Stimulated activated CD4-positive, alpha-beta T cell treated with anti-CD3 and anti-CD28 coated beads, TNF-alpha, amount 100 ng/mL, for 48 hours (primary cell): ENCODE results near the gene NTM.

Experiments
- DNase-seq, 3 donors: peaks; one replicate each; pipeline ENCODE4 v3.0.0-alpha.2; 2020; ENCODE audit warnings: low read depth in 3 of 3

Gene NTM

DNA sequence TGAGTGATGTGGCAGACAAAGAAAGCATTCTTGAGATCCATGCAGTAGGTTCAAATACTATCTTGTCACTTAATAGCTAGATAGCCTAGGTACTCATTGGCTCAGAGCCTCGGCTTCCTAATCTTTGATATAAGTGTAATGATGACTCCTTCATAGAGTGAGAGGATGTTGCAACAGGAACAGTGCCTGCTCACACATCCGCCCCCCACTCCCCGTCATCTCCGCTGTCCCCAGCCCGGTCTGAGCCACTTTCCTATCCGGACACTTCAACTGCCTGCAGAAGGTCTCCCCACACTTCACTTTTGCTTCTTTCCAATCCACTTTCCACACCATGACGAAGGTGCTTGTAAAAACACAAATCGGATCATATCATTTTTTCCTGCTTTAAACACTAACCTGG is 128.8 kb downstream of the NTM start:
- no peak for DNase-seq

DNA sequence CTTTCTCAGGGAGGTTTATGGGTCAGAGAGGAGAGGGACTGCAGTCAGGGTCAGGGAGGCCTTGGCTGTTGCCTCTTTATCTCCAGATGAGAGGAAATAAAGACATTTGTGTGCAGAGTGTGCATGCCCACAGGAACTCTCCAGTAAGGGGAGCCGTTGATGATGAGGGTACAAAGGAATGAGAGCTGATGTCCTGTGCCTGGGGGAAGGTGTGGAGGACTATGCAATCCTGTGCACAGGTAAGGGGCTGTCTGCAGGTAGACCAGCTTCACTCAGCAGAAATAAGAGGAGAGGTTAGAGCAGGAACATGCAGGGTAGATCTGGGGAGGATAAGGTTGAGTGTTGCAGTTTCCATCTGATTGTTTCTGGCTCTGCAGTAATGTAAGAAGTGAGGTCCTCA is 132.6 kb downstream of the NTM start:
- DNase-seq = no peak

DNA sequence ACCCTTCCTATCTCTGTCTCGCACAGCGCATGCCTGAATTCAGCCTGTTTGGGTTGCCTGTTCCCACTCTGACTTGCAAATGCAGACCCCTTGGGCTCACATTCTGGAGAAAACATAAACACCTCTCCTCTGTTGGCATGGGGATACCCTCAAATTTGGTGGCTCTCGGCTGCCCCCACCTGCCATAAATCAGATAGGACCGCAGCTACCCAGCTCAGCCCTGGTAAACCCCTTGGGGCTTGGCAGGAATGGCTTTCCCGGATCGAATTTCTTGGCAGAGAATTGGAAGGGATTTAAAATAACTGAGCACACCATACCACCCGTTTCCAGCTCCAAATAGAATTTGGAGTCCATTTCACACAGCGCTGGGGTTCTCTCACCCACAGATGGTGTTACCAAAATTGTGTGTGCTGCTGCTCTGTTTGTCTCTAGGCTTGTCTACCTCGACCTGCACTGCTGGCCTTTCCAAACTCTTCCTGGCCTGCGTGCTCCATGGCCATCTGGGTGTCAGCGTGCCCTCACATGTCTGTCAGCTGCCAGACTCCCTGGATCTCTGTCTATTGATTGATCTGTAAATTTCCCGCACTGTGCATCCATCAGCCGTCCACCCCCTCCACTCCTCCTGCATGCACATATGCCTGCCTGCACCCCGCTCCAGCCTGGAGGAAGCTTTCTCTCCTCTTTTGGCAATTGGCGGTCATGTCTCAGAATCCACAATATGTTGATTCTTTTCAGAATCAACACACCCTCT is 134.0 kb downstream of the NTM start:
- no peak for DNase-seq

DNA sequence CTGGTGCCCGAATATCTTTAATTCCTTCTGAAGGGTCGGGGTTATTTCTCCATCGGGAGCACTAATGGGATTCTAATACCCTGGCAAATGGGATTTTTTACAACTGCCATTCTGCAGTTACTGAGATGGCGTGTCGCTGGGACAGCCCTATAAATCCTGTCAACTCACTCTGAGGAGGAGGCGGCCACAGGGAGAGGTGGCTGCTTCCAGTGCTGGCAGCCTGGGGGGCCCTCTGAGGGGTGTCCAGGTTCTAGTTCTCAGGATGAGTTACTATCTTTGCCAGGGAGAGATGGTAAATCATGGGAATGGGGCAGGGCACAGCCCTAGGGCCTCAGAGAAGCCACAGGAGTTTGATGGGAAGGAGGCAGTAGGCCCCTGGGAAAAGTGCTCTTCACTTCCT is 135.9 kb downstream of the NTM start:
- no peak for DNase-seq

DNA sequence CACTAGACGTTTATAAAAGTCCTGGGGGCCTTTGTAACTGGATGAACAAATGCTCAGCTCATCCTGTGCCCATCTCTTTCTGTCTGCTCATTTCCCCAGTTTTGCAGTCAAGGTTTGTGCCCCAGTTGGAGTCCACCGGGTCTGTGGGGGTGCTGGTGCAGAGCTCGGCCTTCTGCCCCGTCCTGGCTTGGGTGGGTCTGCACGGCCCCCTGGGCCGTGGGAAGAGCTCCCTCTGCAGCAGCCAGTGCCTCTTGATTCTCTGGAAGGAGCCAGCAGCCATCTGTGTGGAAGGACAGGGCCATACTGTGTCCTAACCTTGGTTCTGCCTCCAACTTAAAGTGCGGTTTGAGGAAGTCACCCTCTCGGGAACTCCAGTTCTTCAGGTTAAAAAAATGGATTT is 140.2 kb downstream of the NTM start:
- no peak for DNase-seq

DNA sequence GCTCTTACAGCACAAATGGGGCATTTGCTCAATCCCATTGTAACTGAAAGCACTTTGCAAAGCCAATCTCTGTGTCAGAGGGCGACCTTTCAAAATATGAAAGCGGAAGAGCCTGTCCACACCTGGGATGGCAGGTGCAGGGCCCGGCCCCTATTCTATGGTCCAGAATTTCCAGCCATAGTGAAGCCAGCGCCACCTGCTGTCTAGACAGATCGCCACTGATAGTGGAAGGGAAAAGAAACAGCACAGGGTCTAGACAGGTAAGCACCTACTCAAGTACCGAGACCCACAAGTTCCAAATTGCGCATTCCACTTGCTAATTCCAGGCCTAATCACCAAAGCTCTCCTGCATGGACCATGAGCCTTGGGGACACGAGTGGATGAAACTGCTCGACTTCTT is 141.4 kb downstream of the NTM start:
- no peak for DNase-seq

DNA sequence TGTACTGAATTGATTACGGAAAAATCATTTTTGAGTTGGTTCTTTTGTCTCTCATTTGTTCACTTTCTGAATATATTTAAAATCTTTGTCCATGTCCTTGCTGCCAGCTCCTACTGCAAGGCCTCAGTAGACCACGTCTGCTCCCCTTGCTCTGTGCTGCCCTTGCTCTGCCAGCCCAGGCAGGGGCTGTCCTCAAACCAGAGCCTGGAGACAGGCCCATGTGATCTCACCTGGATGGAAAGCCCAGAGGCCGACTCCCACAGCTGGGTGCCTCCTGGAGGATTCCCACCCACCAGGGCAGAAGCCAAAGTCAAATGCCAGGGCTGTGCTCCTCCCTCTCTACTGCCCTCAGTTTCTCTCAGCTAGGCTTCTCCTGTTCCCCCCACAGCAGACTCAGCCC is 141.8 kb downstream of the NTM start:
- DNase-seq = no peak

DNA sequence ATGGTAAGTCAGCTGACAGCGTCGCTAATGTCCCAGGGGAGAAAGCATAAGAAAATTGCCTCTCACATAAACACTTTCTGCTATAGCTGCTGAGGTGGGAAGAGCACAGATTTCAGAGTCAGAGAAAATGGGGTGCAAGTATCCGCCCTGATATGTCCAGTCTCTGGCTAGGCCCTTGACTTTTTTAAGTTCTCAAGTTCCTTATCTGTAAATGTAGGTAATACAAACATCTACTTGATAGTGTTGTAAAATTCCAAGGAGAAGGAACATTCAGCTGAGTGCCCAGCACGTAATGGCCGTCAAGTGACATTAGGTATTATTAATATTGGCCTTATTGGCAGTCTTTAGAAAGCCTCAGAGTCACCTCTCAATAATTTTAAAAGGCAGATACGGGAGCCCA is 143.6 kb downstream of the NTM start:
- DNase-seq = no peak

DNA sequence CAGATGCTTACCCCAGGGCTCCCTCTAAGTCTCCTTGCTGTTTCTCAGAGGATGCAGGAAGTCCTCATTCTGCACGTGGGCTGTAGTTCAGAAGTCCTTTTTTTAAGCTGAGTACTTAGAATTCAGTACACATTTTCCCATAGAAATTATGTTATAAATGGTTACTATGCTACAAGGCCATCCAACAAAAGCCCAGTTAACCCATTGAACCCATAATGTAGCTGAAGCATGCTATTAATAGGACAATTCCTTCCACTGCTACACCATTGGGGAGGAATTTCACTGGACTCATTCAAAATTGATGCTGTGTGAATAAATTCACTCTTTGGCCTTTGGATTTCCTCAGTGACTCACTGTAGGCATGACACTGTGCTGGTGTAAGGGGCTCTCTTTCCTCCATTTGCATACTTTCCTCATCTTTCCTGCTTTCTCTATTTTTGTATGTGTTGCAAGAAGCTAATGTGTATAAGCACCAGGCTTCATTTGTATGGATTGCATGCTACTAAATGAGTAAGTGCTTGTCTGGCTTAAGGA is 148.0 kb downstream of the NTM start:
- no peak for DNase-seq

DNA sequence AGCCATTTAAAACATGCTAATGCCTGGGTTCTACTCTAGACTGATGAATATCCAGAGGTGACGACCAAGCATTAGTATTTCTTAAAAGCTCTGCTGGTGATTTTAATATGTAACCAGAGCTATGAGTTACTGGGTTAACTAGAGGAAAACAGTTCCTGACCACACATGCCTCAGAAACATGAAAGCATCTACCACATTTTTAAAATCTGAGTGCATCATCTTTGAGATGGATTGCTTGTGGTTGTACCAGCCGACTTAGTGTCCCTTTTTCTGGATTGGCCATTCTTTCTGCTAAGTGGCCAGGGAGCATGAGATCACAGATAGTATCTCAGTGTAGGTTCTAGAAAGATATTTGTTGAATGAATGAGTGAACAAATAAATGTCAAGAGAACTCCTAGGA is 152.4 kb downstream of the NTM start:
- DNase-seq = no peak

DNA sequence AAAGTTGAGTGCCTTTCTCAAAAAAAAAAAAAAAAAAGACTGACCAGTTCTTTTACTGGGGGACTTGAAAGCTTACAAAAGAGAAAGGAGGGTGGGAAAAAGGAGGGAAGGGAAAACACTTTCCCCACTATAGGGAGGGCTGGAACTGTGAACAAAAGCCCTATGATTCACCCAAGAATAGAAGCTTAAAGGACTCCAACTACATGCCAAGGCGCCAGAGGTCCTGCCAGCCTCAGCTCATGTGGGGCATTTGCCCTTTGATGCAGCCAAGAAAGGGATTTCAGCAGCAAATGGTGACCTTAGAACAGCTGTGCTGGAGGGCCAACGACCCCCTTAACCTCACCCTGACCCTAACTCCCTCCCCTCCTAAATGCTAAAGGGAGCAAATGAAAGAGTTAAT is 160.0 kb downstream of the NTM start:
- DNase-seq = no peak

DNA sequence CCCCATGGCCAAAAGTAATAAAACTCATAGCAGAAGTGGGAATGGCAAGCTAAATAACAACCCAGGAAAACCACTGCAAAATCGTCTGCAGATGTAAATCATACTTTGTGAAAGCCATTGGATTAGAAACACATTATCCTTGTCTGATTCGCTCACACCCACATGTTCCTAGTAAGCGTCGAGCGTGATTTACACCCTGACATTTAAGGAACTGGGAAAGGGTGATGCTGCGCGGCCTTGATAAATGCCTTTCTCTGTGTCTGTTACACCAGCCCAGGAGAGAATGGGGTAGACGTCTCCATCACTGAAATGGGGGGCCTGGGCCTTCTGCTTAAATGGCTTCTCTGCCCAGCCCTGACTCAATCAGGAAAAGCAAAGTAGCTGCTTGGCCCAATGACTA is 162.7 kb downstream of the NTM start:
- DNase-seq = no peak

DNA sequence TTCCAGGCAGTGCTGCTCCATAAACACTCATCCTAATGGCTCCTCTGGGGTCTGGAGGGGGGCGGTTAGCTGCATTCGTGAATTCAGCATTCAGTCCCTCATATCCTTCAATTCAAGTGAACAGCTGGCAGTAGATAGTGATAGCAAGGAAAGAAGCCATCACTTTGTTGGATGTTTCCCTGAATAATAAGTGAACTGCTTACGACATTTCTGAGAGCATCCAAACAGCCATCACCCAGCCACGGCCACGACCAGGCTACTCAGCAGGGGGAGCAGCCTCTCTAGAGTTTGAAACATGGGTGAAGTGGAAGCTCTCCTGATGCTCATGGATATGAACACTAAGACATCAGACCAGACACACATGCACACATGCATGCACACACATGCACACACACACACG is 163.6 kb downstream of the NTM start:
- DNase-seq = no peak

DNA sequence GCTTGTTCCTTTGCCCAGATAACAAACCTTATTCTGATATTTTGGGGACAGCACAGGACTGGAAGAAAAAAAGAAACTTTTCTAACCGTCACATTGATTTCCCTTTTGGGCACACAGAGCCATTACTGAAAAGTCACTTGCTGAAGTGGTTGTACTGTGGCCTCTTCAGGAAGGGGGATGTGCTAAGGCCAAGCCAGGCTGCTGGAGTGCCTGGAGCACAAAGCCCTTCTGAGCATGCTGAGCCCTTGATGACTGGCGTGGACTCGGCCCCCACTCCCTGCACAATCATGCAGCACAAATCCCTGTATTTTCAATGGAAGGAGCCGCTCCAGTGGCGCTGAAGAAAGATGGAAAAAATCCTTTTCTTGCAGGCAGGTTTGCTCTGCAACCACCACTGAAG is 164.2 kb downstream of the NTM start:
- no peak for DNase-seq

DNA sequence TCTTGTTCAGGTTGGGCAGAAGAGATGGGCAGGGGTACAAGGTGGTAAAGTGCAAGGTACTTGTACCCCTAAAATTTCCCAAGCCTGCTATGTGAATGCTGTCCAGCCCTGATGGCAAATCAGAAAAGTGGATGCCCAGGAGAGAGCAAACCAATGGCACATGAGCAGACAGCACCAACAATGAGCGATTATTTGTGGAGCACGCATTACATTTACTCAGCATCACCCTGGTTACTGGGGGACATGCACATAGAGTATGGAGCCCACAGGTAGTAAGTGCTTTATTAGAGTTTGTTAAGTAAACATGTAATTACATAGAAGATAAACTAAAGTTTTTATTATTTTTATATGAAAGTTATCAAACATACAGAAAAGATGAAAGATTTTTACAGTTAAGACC is 165.7 kb downstream of the NTM start:
- DNase-seq = no peak

DNA sequence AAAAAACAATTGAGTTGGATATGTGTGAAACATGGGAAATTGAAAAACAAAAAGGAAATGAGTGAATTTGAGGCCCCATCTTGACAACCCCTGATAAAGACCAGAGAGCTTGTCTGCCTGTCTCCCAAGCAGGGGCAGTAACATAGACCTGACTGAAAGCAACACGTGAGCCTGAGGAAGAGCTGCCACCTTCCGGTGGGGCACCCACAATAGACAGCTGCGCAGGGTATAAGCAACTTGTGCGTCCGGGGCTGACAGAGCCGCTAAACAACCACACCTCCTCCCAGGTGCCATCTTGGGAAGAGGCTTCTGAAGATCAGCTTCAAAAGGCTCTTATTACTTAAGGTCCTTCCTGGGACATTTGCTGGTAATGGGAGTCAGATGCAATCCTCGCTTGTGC is 166.8 kb downstream of the NTM start:
- no peak for DNase-seq

DNA sequence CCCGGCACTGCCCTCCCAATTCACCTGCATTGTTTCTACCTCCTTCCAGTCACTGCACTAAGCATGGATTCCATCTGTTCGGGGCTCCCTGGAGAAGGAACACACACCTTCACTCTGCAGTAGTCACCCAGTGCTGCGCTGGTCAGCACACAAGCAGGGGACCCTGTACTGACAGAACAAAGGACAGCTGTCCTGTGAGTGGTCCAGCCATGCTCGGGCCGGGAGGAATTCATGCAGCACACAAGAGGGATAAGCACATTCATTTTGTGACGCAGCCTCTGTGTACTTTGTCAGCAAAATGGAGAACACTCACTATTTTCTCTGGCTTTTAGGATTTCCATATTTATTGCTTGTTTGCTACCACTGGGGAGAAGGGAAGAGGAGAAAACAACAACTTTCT is 167.3 kb downstream of the NTM start:
- DNase-seq = no peak

DNA sequence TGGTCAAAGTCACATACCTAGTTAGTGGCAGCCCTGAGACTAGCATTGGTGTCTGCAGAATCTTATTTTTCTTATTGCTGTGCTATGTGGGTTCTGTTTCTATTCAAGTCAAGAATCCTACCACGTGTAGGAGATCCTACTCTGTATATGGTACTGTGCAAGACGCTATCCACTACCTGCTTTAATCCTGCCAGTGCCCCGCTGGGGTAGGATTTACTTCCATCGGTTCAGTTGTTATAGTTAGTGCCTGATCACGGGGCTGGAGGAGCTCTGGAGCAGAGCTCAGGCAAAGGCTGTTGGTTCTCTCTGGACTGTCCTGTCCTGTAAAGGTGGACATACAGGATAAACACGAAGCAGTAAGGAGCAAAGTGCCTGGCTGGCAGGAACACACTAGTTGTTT is 167.9 kb downstream of the NTM start:
- no peak for DNase-seq

DNA sequence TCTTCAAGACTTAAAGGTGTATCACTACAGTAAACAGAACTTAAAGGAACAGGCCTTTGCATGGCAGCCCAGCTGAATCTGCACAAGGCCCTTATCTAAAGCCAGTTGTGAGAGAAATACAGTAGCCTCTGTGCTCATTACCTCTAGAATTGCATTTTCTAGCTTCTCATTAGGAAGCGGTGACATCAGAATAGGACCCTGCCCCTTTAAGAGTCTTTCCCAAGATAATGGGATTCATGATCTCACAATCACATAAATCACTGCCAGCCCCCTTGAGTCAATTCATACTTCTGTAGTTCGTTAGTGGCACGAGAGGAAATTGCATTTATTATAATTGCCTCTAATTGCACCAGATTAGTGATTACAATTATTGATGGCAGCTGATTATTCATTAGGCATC is 170.3 kb downstream of the NTM start:
- DNase-seq = no peak

DNA sequence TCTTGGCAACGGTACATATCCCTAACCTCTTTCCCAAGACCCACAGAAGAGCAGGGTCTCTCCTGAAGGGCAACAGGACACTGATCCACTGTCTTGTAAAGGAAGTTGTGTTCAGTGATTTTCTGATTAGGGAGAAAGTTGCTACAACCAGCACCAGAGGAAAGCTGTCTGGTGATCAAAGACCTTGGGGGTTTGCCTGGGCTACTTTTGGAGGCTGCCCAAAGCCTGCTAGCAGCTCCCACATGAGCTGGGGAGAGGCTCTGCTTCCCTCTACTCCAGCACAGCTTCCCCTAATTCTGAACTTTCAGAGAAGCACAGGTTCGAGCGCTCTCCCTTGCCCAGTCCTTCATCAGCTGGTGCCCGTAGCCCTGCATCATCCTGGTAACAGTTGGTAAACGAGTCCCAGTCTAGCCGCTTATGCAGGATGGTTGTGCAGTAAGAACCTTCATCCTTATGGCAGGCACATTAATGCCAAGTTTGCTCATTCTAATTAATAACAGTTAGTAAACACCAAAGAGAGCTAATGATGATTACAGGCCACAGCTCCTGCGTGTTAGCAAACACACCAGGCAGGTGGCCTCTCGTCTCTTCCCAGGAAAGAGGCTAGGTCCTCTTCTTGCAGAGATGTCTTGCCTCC is 173.1 kb downstream of the NTM start:
- no peak for DNase-seq

DNA sequence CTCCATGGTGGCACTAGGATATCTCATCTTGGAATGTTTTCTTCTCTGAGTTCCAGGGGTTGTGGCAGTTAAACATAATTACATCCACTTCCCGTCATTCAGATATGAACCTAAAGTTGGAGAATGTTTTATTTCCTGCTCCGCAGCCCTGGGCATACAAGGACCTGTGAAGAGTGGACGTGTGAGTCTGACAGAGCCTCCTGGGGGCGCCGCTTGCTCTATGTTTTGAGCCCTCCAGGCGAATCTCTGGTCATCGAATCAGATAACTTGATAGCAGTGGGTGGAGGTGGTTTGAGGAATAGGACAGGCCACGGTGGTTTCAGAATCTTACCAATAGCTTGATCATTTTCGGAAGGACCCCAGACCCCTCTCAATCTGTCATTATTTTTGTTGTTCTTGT is 174.2 kb downstream of the NTM start:
- DNase-seq = no peak

DNA sequence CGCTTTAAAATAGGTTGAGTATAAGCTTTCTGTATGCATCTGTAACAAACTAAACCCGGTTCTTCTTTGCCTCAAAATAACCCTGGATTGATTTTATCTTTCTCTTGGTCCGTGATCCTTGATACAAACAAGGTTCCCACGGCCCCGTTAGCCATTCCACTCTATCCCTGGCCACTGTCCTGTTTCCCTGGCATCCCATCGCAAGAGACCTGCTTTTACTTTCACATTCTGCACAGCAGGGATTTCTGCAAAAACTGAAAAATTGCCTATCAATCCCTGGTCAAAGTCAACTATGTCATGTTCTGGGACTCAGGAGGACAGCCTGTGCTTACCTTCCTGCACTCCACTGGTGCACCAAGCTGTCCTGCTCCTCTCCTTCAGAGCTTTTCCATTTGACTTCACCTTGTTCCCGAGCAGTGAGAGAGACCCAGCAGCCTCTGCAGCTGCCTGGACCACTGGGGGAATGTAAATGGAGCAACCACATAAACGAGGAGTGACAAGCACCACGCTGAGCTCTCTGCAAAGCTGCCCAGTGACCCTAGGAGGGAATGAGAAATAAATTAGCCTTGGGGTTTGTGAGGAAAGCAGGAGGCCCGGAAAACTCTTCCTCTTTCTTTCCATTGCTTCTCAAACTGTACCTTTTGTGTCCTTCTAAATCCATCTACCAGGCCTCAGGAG is 175.9 kb downstream of the NTM start:
- no peak for DNase-seq

DNA sequence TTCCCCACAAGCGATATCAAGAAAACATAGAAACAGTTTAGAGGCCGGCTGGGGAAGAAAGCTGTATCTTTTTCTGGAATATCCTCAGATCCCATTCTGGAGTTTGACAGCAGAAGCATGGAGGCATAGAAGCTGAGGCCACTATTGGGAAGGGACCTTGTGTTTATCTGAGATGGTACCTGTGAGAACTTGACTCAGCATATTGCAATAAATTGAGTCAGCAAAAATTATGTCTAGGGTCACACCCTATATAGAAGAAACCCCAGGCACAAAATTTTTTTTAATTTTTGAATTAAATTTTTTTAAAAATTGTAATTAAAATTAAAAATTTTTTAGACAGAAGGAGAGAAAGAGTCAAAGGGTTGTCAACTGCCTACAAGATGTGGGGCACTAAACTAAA is 178.7 kb downstream of the NTM start:
- no peak for DNase-seq
